Neutrophil (primary cell): ENCODE data around the gene HRAS.

ENCODE experiments used
- H3K27ac ChIP-seq: fragments of 200-600 bp; sonication (generic); 2 replicates; pipeline ENCODE4 v1.5.1; 2016; ENCODE audit warnings: mild to moderate bottlenecking, moderate library complexity
- H3K27me3 ChIP-seq: fragments of 200-600 bp; sonication (generic); 2 replicates; pipeline ENCODE4 v1.6.0; 2016; ENCODE audit warnings: mild to moderate bottlenecking
- H3K36me3 ChIP-seq: fragments of 200-600 bp; sonication (generic); 2 replicates; pipeline ENCODE4 v1.5.1; 2017
- H3K4me1 ChIP-seq, 2 experiments: fragments of 200-600 bp in 1 of 2; sonication (generic) in 1 of 2; 1 replicate in 1 of 2; 2 replicates in 1 of 2; pipeline versions ENCODE4 v1.5.1 to v1.6.1; 2013 to 2016; ENCODE audit warnings: low read depth in 1 of 2, low read length in 1 of 2, mild to moderate bottlenecking in 1 of 2, moderate library complexity in 1 of 2; ENCODE audit not compliant: control insufficient read depth in 1 of 2, insufficient read depth in 1 of 2
- H3K4me3 ChIP-seq, 2 experiments: fragments of 200-600 bp in 1 of 2; sonication (generic) in 1 of 2; 1 replicate in 1 of 2; 2 replicates in 1 of 2; pipeline ENCODE4 v1.5.1; 2013 to 2016; ENCODE audit warnings: low read depth in 1 of 2, low read length in 1 of 2, mild to moderate bottlenecking in 1 of 2, moderate library complexity in 1 of 2
- H3K9me3 ChIP-seq: fragments of 200-600 bp; sonication (generic); 2 replicates; pipeline ENCODE4 v1.5.1; 2016
- TF ChIP-seq, protein P1 (sequence below): fragments of 200-600 bp; sonication (generic); IDR thresholded peaks from 2 replicates; pipeline ENCODE4 v1.5.1; 2016; ENCODE audit warnings: antibody characterized with exemption

The HRAS gene

DNA sequence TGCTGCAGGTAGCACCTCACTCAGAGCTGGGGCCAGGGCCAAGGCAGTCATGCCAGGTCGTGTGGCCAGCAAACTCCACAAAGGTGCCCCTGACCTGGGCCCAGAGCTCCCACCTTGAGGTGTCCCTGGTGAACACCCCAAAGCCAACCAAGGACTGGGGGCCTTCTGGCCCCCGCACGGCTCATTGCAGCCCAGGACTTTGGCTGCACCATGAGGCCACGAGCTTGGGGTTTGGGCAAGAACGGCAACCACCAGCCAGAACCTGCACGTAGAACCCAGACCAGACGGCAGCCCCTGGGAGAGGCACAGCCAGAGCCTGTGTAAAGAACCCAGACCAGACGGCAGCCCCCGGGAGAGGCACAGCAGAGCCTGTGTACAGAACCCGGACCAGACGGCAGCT is 9.8 kb upstream of the HRAS start:
- TF ChIP-seq, protein P1, sequence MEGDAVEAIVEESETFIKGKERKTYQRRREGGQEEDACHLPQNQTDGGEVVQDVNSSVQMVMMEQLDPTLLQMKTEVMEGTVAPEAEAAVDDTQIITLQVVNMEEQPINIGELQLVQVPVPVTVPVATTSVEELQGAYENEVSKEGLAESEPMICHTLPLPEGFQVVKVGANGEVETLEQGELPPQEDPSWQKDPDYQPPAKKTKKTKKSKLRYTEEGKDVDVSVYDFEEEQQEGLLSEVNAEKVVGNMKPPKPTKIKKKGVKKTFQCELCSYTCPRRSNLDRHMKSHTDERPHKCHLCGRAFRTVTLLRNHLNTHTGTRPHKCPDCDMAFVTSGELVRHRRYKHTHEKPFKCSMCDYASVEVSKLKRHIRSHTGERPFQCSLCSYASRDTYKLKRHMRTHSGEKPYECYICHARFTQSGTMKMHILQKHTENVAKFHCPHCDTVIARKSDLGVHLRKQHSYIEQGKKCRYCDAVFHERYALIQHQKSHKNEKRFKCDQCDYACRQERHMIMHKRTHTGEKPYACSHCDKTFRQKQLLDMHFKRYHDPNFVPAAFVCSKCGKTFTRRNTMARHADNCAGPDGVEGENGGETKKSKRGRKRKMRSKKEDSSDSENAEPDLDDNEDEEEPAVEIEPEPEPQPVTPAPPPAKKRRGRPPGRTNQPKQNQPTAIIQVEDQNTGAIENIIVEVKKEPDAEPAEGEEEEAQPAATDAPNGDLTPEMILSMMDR = no peak
- H3K27me3 ChIP-seq = peaks cover 18% of the 10 kb centered on the region
- no peaks in the 10 kb centered on the region for H3K36me3 ChIP-seq
- H3K4me3 ChIP-seq = no peak overlapping the region
- no peaks in the 10 kb centered on the region for H3K4me1 ChIP-seq
- no peak overlapping the region for H3K27ac ChIP-seq
- no peaks in the 10 kb centered on the region for H3K9me3 ChIP-seq

DNA sequence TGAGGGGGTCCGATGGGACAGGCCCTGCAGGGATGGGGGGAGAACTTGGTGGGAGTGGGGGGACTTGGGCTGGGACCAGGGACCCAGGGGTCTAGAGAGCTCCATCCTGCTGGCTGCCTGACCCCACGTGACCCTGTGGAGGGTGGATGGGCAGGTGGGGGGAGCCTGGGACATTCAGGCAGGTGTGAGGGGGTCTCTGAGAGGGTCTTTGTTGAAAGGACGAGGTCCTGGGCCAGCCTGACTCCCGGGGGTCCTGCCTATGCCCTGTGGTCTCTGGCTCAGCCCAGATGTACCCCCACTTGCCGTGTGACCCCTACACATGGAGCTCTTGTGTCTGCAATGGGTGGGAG is 9.4 kb upstream of the HRAS start:
- Histone ChIP-seq H3K27me3 (peaks cover 22% of the 10 kb centered on the region), H3K4me3 (no peak overlapping the region), H3K4me1 (no peaks in the 10 kb centered on the region), H3K9me3 (no peaks in the 10 kb centered on the region), H3K36me3 (no peaks in the 10 kb centered on the region), H3K27ac (no peak overlapping the region)
- TF ChIP-seq, protein P1 = no peak

DNA sequence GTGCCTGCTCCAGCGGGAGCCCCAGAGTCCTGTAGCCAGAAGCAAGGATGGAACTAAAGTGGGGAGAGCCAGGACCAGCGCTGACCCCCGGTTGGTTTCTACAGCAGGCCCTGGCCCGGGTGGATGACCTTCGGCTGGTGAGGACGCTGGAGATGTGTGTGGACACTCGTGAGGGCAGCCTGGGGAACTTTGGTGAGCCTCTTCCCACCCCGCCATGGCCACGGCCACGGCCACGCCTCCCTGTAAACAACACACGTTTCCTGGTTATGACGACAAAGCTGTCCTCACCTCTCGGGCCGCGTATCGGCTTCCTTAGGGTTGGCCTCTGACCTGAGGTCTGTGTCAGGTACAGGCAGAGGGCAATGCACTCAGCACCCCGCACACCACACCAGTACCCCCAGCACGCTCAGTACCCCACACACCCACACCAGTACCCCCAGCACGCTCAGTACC is 6.1 kb upstream of the HRAS start:
- Histone ChIP-seq H3K4me1 (peaks cover 15% of the 10 kb centered on the region in 2 experiments), H3K36me3 (no peaks in the 10 kb centered on the region), H3K9me3 (no peaks in the 10 kb centered on the region), H3K4me3 (no peak overlapping the region), H3K27ac (no peak overlapping the region), H3K27me3 (peaks cover 45% of the 10 kb centered on the region)
- TF ChIP-seq, protein P1 = no peak

DNA sequence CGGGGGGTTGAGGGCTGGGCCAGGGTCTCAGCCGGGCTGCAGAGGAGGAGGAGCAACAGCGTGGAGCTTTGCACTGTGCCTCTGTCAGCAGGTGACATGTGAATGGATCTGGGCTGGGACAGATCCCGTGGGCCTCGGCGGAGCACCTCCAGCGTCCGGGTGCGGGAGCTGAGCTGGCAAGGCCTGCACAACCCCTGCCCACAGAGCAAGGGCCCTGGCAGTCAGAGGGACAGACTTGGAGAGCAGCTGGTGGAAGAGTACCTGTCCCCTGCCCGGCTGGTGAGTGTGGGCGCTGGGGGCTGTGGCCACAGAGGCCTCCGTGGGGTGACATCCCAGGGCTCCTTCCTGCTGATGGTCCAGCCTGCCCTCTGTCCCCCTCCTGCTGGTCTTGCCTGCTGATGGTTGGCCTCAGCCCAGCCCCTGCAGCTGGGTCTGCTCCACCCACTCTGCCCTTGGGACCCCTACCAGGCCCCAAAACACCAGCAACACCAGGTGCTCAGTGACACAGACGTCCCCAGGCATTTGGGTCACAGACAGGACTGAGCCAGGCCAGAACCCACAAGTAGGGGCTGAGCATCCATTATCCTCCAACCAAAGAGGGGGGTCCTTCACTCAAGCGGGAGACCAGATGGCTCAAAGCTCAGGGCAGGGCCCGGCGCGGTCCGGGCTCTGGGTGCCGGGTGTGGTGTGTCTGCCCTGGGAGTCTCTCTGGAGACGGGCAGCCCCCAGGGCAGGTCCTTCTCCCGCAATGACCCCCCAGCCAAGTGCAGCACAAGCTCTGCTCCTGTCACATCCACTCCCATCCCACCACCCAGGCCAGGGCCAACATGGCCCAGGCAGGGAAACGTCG is 5.4 kb upstream of the HRAS start:
- H3K4me1 ChIP-seq = peaks cover 21 to 22% of the 10 kb centered on the region in 2 experiments
- H3K36me3 ChIP-seq = no peaks in the 10 kb centered on the region
- H3K4me3 ChIP-seq = no peak overlapping the region
- H3K27ac ChIP-seq = no peak overlapping the region
- TF ChIP-seq, protein P1 = no peak
- H3K9me3 ChIP-seq = no peaks in the 10 kb centered on the region
- H3K27me3 ChIP-seq = peaks cover 51% of the 10 kb centered on the region

DNA sequence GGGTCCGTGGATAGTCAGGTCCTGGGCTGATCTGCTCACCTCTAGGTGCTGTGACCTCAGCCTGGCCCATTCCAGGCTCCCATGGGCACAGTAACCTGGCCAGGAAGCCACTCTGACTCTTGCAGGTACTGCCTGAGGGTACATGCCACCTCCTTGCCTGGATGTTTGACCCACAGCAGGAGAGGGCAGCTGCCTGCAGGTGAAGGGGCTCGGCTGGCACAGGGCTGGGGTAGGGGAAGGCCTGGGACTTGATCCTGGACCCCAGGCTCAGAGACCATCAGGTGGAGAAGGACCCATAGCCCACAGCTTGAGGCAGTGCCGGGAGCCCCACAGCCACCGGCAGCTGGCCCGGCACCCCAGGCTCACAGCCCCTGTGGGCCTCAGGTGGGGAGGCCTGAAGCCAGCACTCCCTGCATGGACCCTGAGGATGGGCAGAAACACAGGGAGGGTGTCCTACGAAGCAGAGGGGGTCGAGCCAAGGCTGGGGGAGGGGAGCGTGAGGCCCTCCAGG is 4.7 kb upstream of the HRAS start:
- Histone ChIP-seq H3K4me3 (no peak overlapping the region), H3K36me3 (no peaks in the 10 kb centered on the region), H3K4me1 (peaks cover 22 to 24% of the 10 kb centered on the region in 2 experiments), H3K27ac (no peak overlapping the region), H3K27me3 (peaks cover 53% of the 10 kb centered on the region), H3K9me3 (no peaks in the 10 kb centered on the region)
- TF ChIP-seq, protein P1 = no peak
